ENCODE measurements around the gene TEKTIP1. TPM values are rescaled to one million over a fixed set of nuclear protein-coding genes. Genes with fewer than 3 reads are reported as not detected.

The TEKTIP1 gene
- total RNA-seq, 1 experiment from 2014 or later, result not detected

- in situ Hi-C loops (cut with HindIII; ENCODE audit: low pct_unique_long_range_greater_than_20kb, low sequenced_read_pairs), result no loop called here
- Histone ChIP-seq H3K27ac (ENCODE audit: low read length) (no peak overlapping the region), H3K4me3 (ENCODE audit: low read depth in 2 of 2, low read length in 2 of 2) (peak overlapping the region; percentile 22 to 37), H3K4me1 (ENCODE audit: control insufficient read depth, insufficient read depth, low read length) (no peaks in the 10 kb centered on the region), H3K36me3 (ENCODE audit: control insufficient read depth, insufficient read depth, low read length) (no peaks in the 10 kb centered on the region), H3K9me3 (ENCODE audit: control insufficient read depth, insufficient read depth, low read depth, low read length) (no peaks in the 10 kb centered on the region), H3K27me3 (ENCODE audit: control insufficient read depth, insufficient read depth, low read length) (no peaks in the 10 kb centered on the region)
- peak; percentile 32; the same call in 1 of the 2 replicates for ATAC-seq
- BruUV-seq (replicated peaks), result no TSS peak
- CTCF ChIA-PET, result no interaction called here
- TF ChIP-seq, protein P1, sequence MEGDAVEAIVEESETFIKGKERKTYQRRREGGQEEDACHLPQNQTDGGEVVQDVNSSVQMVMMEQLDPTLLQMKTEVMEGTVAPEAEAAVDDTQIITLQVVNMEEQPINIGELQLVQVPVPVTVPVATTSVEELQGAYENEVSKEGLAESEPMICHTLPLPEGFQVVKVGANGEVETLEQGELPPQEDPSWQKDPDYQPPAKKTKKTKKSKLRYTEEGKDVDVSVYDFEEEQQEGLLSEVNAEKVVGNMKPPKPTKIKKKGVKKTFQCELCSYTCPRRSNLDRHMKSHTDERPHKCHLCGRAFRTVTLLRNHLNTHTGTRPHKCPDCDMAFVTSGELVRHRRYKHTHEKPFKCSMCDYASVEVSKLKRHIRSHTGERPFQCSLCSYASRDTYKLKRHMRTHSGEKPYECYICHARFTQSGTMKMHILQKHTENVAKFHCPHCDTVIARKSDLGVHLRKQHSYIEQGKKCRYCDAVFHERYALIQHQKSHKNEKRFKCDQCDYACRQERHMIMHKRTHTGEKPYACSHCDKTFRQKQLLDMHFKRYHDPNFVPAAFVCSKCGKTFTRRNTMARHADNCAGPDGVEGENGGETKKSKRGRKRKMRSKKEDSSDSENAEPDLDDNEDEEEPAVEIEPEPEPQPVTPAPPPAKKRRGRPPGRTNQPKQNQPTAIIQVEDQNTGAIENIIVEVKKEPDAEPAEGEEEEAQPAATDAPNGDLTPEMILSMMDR (IDR thresholded peaks at IDR 0.05), result peak; percentile 83
- no peak for TF ChIP-seq TCF7L2 (IDR thresholded peaks at IDR 0.05; ENCODE audit: low read depth, low read length)
- no peak for TF ChIP-seq POLR2AphosphoS5 (IDR thresholded peaks at IDR 0.05; ENCODE audit: low read depth, low read length)
- TF ChIP-seq, protein P2, sequence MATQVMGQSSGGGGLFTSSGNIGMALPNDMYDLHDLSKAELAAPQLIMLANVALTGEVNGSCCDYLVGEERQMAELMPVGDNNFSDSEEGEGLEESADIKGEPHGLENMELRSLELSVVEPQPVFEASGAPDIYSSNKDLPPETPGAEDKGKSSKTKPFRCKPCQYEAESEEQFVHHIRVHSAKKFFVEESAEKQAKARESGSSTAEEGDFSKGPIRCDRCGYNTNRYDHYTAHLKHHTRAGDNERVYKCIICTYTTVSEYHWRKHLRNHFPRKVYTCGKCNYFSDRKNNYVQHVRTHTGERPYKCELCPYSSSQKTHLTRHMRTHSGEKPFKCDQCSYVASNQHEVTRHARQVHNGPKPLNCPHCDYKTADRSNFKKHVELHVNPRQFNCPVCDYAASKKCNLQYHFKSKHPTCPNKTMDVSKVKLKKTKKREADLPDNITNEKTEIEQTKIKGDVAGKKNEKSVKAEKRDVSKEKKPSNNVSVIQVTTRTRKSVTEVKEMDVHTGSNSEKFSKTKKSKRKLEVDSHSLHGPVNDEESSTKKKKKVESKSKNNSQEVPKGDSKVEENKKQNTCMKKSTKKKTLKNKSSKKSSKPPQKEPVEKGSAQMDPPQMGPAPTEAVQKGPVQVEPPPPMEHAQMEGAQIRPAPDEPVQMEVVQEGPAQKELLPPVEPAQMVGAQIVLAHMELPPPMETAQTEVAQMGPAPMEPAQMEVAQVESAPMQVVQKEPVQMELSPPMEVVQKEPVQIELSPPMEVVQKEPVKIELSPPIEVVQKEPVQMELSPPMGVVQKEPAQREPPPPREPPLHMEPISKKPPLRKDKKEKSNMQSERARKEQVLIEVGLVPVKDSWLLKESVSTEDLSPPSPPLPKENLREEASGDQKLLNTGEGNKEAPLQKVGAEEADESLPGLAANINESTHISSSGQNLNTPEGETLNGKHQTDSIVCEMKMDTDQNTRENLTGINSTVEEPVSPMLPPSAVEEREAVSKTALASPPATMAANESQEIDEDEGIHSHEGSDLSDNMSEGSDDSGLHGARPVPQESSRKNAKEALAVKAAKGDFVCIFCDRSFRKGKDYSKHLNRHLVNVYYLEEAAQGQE (IDR thresholded peaks at IDR 0.05; ENCODE audit: insufficient read depth in 1 of 2, low read depth in 2 of 2, low read length in 1 of 2), result no peak
- TF ChIP-seq SIN3A (IDR thresholded peaks at IDR 0.05; ENCODE audit: borderline replicate concordance, insufficient read depth, low read depth, low read length), result no peak
- POLR2A ChIA-PET, result no interaction called here
- DNase-seq (ENCODE audit: low read depth, low spot score), result no peak
- intact Hi-C loops (cut with micrococcal nuclease; ENCODE audit: unreplicated experiment), result no loop called here
Observed at GRCh38 chr19:3586127-3586626, 47.2 kb downstream of the TEKTIP1 start.

DNA sequence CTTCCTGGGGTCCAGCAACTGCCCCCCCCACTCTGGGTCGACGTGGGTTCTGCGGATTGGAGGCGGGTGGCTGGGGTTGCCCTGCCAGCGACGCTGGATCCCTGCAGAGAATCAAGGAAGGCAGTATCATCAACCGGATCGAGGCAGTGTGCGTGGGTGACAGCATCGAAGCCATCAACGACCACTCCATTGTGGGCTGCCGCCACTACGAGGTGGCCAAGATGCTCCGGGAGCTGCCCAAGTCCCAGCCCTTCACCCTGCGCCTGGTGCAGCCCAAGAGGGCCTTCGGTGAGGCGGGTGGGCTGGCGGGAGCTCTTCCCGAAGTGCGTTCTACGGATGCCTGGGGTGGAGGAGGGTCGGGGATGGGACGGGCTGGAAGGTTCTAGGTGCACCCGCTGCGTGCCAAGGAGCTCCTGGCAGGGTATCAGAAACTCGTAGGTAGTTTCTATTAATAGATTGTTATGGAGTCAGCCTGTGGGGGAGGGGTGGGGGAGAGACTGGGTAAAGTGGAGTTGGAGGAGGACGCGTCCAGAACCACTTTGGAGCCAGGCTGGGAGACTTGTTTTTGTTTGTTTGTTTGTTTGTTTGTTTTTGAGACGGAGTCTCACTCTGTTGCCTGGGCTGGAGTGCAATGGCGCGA, 47.9 kb downstream of the TEKTIP1 start:
- no peak for DNase-seq (ENCODE audit: low read depth, low spot score)
- in situ Hi-C loops (cut with HindIII; ENCODE audit: low pct_unique_long_range_greater_than_20kb, low sequenced_read_pairs), result no loop called here
- H3K9me3 ChIP-seq (ENCODE audit: control insufficient read depth, insufficient read depth, low read depth, low read length), result no peaks in the 10 kb centered on the region
- no peaks in the 10 kb centered on the region for H3K36me3 ChIP-seq (ENCODE audit: control insufficient read depth, insufficient read depth, low read length)
- BruUV-seq (replicated peaks), result no TSS peak
- H3K27ac ChIP-seq (ENCODE audit: low read length), result no peak overlapping the region
- intact Hi-C loops (cut with micrococcal nuclease; ENCODE audit: unreplicated experiment), result no loop called here
- H3K27me3 ChIP-seq (ENCODE audit: control insufficient read depth, insufficient read depth, low read length), result no peaks in the 10 kb centered on the region
- CTCF ChIA-PET, result no interaction called here
- H3K4me1 ChIP-seq (ENCODE audit: control insufficient read depth, insufficient read depth, low read length), result no peaks in the 10 kb centered on the region
- ATAC-seq, result peak; percentile 42; the same call in 1 of the 2 replicates
- TF ChIP-seq, protein P2 (IDR thresholded peaks at IDR 0.05; ENCODE audit: insufficient read depth in 1 of 2, low read depth in 2 of 2, low read length in 1 of 2), result no peak
- TF ChIP-seq POLR2AphosphoS5 (IDR thresholded peaks at IDR 0.05; ENCODE audit: low read depth, low read length), result no peak
- TF ChIP-seq SIN3A (IDR thresholded peaks at IDR 0.05; ENCODE audit: borderline replicate concordance, insufficient read depth, low read depth, low read length), result no peak
- POLR2A ChIA-PET, result no interaction called here
- no peak overlapping the region for H3K4me3 ChIP-seq (ENCODE audit: low read depth in 2 of 2, low read length in 2 of 2)
